Measurements from ENCODE around the gene TFF1. TPM values are rescaled to one million over a fixed set of nuclear protein-coding genes. Genes with fewer than 3 reads are reported as not detected.

TFF1 gene
- total RNA-seq, result not detected
- long read RNA-seq, result 0 reads

- DNase-seq, result no peak
- intact Hi-C loops (cut with micrococcal nuclease), result no loop called here
- TF ChIP-seq CTCF (IDR thresholded peaks at IDR 0.05; ENCODE audit: borderline replicate concordance), result no peak
- H3K27ac ChIP-seq (replicated peaks), result no peak within 1 kb of the TSS
- no peak within 1 kb of the TSS for H3K4me3 ChIP-seq
- no peaks in the 10 kb centered on the region for H3K4me1 ChIP-seq
- H3K9me3 ChIP-seq (replicated peaks), result no peaks in the 10 kb centered on the region
- no peaks in the 10 kb centered on the region for H3K36me3 ChIP-seq
- H3K27me3 ChIP-seq (ENCODE audit: low read depth), result peaks cover 96% of the 10 kb centered on the region
These were observed at the start of gene TFF1 for GRCh38 chr21:42366292-42367010. Gene TFF1 (minus strand): TSS chr21:42366535. CDS start chr21:42366495, 40 bp downstream.

GRCh38 chr21:42414928-42415769, 48.8 kb upstream of the TFF1 start:
- Histone ChIP-seq H3K9me3 (replicated peaks) (peaks cover 6% of the 10 kb centered on the region), H3K36me3 (no peaks in the 10 kb centered on the region), H3K27ac (replicated peaks) (no peak overlapping the region), H3K4me3 (no peak overlapping the region), H3K27me3 (ENCODE audit: low read depth) (peaks cover 93% of the 10 kb centered on the region), H3K4me1 (no peaks in the 10 kb centered on the region)
- intact Hi-C loops (cut with micrococcal nuclease), result no loop called here
- DNase-seq, result no peak
- no peak for TF ChIP-seq CTCF (IDR thresholded peaks at IDR 0.05; ENCODE audit: borderline replicate concordance)

- H3K4me3 ChIP-seq, result no peak overlapping the region
- no peak for TF ChIP-seq CTCF (IDR thresholded peaks at IDR 0.05; ENCODE audit: borderline replicate concordance)
- H3K4me1 ChIP-seq, result no peaks in the 10 kb centered on the region
- intact Hi-C loops (cut with micrococcal nuclease), result no loop called here
- H3K27me3 ChIP-seq (ENCODE audit: low read depth), result peaks cover 93% of the 10 kb centered on the region
- H3K9me3 ChIP-seq (replicated peaks), result peaks cover under 1% of the 10 kb centered on the region
- DNase-seq, result no peak
- H3K36me3 ChIP-seq, result no peaks in the 10 kb centered on the region
- no peak overlapping the region for H3K27ac ChIP-seq (replicated peaks)
These were observed 48.2 kb upstream of the TFF1 start for GRCh38 chr21:42414553-42414927.

- H3K4me1 ChIP-seq, result no peaks in the 10 kb centered on the region
- no peak overlapping the region for H3K27ac ChIP-seq (replicated peaks)
- no peaks in the 10 kb centered on the region for H3K9me3 ChIP-seq (replicated peaks)
- no peak for DNase-seq
- intact Hi-C loops (cut with micrococcal nuclease), result no loop called here
- peaks cover 95% of the 10 kb centered on the region for H3K27me3 ChIP-seq (ENCODE audit: low read depth)
- H3K36me3 ChIP-seq, result no peaks in the 10 kb centered on the region
- no peak overlapping the region for H3K4me3 ChIP-seq
- TF ChIP-seq CTCF (IDR thresholded peaks at IDR 0.05; ENCODE audit: borderline replicate concordance), result no peak
These were observed 47.7 kb upstream of the TFF1 start for GRCh38 chr21:42414066-42414465.

GRCh38 chr21:42413500-42413899, 47.2 kb upstream of the TFF1 start:
- H3K36me3 ChIP-seq, result no peaks in the 10 kb centered on the region
- intact Hi-C loops (cut with micrococcal nuclease), result no loop called here
- H3K27me3 ChIP-seq (ENCODE audit: low read depth), result peaks cover 93% of the 10 kb centered on the region
- no peak overlapping the region for H3K4me3 ChIP-seq
- H3K27ac ChIP-seq (replicated peaks), result no peak overlapping the region
- no peaks in the 10 kb centered on the region for H3K9me3 ChIP-seq (replicated peaks)
- TF ChIP-seq CTCF (IDR thresholded peaks at IDR 0.05; ENCODE audit: borderline replicate concordance), result no peak
- H3K4me1 ChIP-seq, result no peaks in the 10 kb centered on the region
- no peak for DNase-seq

Data from left ventricle myocardium inferior (tissue), 1 donor.